ENCODE measurements around the gene TEAD1. TPM values are rescaled to one million over a fixed set of nuclear protein-coding genes. Genes with fewer than 3 reads are reported as not detected.

TEAD1 gene
- total RNA-seq, 1 donor from 2014 or later = 51.9 TPM

DNA sequence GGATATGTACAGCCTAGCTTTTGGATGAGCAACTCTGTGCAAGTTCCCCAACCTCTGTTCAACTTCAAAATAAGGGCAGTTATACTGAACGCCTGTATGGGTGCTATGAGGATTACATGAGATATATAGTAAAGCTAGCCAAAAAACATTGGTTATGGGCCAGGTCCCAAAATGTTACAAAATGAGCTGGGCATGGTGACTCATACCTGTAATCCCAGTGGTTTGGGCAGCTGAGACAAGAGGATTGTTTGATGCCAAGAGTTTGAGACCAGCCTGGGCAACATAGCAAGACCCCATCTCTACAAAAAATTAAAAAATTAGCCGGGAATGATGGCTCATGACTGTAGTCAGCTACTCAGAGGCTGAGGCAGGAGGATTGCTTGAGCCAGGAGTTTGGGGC is 118.4 kb downstream of the TEAD1 start:
- TF ChIP-seq, protein P1, sequence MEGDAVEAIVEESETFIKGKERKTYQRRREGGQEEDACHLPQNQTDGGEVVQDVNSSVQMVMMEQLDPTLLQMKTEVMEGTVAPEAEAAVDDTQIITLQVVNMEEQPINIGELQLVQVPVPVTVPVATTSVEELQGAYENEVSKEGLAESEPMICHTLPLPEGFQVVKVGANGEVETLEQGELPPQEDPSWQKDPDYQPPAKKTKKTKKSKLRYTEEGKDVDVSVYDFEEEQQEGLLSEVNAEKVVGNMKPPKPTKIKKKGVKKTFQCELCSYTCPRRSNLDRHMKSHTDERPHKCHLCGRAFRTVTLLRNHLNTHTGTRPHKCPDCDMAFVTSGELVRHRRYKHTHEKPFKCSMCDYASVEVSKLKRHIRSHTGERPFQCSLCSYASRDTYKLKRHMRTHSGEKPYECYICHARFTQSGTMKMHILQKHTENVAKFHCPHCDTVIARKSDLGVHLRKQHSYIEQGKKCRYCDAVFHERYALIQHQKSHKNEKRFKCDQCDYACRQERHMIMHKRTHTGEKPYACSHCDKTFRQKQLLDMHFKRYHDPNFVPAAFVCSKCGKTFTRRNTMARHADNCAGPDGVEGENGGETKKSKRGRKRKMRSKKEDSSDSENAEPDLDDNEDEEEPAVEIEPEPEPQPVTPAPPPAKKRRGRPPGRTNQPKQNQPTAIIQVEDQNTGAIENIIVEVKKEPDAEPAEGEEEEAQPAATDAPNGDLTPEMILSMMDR (IDR thresholded peaks at IDR 0.05) = no peak
- peak in 1 of 2 donors; percentile 37 for ATAC-seq
- intact Hi-C loops (cut with DNase I) = no loop called here

DNA sequence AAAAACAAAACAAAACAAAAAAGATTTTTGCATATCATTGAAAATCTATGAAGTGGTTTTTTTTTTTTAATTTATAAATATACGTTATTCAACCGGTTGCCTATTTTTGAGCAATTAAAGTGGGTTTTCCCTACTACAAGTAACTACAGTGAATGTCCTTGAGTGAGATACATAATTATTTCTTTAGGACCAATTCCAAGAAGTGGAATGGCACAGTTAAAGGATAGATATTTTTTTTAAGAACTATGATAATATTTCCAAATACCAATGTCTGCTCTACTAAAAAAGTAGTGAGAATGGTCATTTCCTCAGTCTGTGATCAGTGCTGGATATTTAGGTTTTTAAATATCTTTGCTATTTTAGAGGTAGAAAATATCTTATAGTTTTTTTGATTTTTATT is 118.8 kb downstream of the TEAD1 start:
- Histone ChIP-seq H3K9me3 (no peaks in the 10 kb centered on the region), H3K4me1 (no peaks in the 10 kb centered on the region), H3K27me3 (ENCODE audit: low read depth) (no peaks in the 10 kb centered on the region), H3K36me3 (peaks cover 4% of the 10 kb centered on the region), H3K4me3 (no peak overlapping the region), H3K27ac (no peak overlapping the region)
- TF ChIP-seq, protein P1 (IDR thresholded peaks at IDR 0.05) = no peak
- no peak for ATAC-seq
- DNase-seq = no peak
- intact Hi-C loops (cut with DNase I) = no loop called here

More for the DNA sequence above, 118.4 kb downstream of the TEAD1 start:
- no peak overlapping the region for H3K4me3 ChIP-seq
- H3K9me3 ChIP-seq = no peaks in the 10 kb centered on the region
- peaks cover 4% of the 10 kb centered on the region for H3K36me3 ChIP-seq
- no peak for DNase-seq
- no peaks in the 10 kb centered on the region for H3K27me3 ChIP-seq (ENCODE audit: low read depth)
- no peaks in the 10 kb centered on the region for H3K4me1 ChIP-seq
- H3K27ac ChIP-seq = no peak overlapping the region

DNA sequence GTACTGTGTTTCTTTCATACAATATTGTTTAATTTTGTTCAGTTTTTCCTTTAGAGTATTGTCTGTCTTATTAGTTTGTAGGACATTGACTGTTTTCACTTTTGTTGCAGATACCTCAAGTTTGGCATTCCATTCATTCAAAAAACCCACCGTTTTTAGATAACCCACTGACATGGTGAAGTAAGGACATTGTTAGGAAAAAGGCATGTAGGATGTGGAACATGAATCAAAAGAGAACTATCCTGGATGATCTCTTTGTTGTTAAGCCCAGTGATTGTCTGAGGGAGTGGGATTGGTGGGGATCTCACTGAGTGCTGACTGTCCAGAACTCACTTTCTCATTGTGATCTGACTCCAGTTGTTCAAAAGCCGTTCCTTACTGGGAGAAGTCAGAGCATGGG is 119.3 kb downstream of the TEAD1 start:
- Histone ChIP-seq H3K36me3 (peaks cover 4% of the 10 kb centered on the region), H3K4me1 (peaks cover 3% of the 10 kb centered on the region), H3K4me3 (no peak overlapping the region), H3K27ac (no peak overlapping the region), H3K27me3 (ENCODE audit: low read depth) (no peaks in the 10 kb centered on the region), H3K9me3 (no peaks in the 10 kb centered on the region)
- ATAC-seq = no peak
- TF ChIP-seq, protein P1 (IDR thresholded peaks at IDR 0.05) = no peak
- DNase-seq = no peak
- intact Hi-C loops (cut with DNase I) = no loop called here

DNA sequence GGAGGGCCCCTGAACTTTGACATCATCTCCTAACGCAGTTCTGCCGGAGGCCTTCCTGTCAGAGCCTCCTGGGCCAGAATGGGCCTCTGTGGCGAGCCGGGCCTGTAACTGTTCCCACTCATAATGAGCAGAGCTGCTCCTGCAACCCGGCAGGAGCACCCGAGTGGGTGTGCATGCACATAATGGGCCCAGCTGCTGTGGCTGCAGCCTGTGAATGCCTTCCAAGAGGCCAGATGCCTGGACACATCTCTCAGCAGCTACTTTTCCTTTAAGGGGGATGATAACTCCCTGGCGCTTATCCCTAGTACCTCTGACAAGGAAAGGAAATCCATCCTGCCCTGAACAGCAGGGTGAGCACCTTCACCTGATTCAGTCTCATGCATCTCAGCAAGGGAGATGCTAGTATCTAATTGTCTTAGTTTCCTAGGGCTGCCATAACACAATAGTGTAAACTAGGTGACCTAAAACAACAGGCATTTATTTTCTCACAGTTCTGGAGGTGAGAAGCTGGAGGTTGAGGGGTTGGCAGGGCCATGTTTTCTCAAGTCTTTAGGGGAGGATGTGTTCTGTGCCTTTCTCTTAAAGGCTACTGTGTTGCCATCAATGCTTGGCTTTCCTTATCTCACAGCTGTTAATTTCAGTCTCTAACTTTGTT is 120.5 kb downstream of the TEAD1 start:
- peaks cover 4% of the 10 kb centered on the region for H3K36me3 ChIP-seq
- H3K27ac ChIP-seq = no peak overlapping the region
- ATAC-seq (no peak), DNase-seq (no peak)
- no peaks in the 10 kb centered on the region for H3K27me3 ChIP-seq (ENCODE audit: low read depth)
- intact Hi-C loops (cut with DNase I) = no loop called here
- no peak overlapping the region for H3K4me3 ChIP-seq
- peaks cover 15% of the 10 kb centered on the region for H3K4me1 ChIP-seq
- no peaks in the 10 kb centered on the region for H3K9me3 ChIP-seq
- TF ChIP-seq, protein P1 (IDR thresholded peaks at IDR 0.05) = no peak

DNA sequence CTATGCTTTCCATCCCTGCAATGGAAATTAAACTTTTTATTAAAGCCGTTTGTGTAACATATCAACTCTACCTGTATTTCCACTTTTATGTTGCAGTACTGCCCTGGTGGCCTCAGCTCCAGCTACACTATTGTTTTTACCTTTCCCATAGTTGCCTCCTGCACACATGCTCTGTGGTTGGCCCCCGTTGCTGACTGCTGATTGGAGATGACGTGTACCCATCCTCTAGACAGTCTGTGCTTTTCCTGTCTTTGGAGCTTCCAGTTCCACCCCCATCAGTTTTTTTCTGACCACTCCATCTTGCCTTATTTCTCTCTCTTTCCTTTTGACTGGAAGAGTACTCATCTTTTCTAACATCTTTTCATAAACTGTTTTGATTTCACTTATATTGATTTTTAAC is 123.8 kb downstream of the TEAD1 start:
- Histone ChIP-seq H3K4me1 (peaks cover 38% of the 10 kb centered on the region), H3K36me3 (peaks cover 4% of the 10 kb centered on the region), H3K9me3 (no peaks in the 10 kb centered on the region), H3K27ac (no peak overlapping the region), H3K27me3 (ENCODE audit: low read depth) (no peaks in the 10 kb centered on the region), H3K4me3 (no peak overlapping the region)
- TF ChIP-seq, protein P1 (IDR thresholded peaks at IDR 0.05) = no peak
- ATAC-seq (no peak), DNase-seq (no peak)
- intact Hi-C loops (cut with DNase I) = no loop called here
